ENCODE data around the gene LZIC. TPM values are rescaled to one million over a fixed set of nuclear protein-coding genes. Genes with fewer than 3 reads are reported as not detected.

LZIC gene
- polyA plus RNA-seq, 2 of the 4 experiments (the other 2 are of a cell fraction): 24.5 to 29.0 TPM

GRCh38 chr1:9902060-9902452, 41.1 kb downstream of the LZIC start:
- TF ChIP-seq MAX (IDR thresholded peaks at IDR 0.05) (no peak), HOXB13 (CRISPR knock-in tag; IDR thresholded peaks at IDR 0.05; ENCODE audit: low read depth) (no peak), ZC3H11A (IDR thresholded peaks at IDR 0.05) (no peak), GATA3 (IDR thresholded peaks at IDR 0.05; ENCODE audit: borderline replicate concordance) (no peak), CHD2 (IDR thresholded peaks at IDR 0.05; ENCODE audit: low read length, partially characterized antibody) (no peak), CHD4 (IDR thresholded peaks at IDR 0.05; ENCODE audit: borderline replicate concordance) (no peak), CBX2 (IDR thresholded peaks at IDR 0.05; ENCODE audit: borderline replicate concordance, low read depth) (no peak), HES2 (IDR thresholded peaks at IDR 0.05) (no peak), TFCP2L1 (CRISPR knock-in tag; IDR thresholded peaks at IDR 0.05) (no peak), CEBPB (IDR thresholded peaks at IDR 0.05) (no peak), MAFK (IDR thresholded peaks at IDR 0.05; ENCODE audit: partially characterized antibody) (no peak), ZNF302 (CRISPR knock-in tag; IDR thresholded peaks at IDR 0.05) (no peak), NFE2L2 (conservative IDR thresholded peaks at IDR 0.05; ENCODE audit: low read length) (no peak), FOSL2 (IDR thresholded peaks at IDR 0.05) (no peak), FOSL2 (CRISPR knock-in tag; IDR thresholded peaks at IDR 0.05) (no peak)
- FAIRE-seq: no peak
- ChIA-PET CTCF (interaction anchor here (1.7 kb wide), 1 partner anchor 9 kb away, joined by 4 read pairs; no protein-coding TSS in a partner anchor), POLR2A (no interaction called here)
- ATAC-seq: no peak
- Histone ChIP-seq H3K4me1 (no peaks in the 10 kb centered on the region), H3K9me3 (no peaks in the 10 kb centered on the region), H3K4me2 (no peak overlapping the region), H3K4me3 (no peak overlapping the region), H3K27ac (no peak overlapping the region)
- WGBS (ENCODE audit: missing lambda C conversion rate): 91% methylated on average over 6 of the region's 6 CpGs
- no peak for DNase-seq (ENCODE audit: low read depth in 1 of 2, low spot score in 1 of 2)

GRCh38 chr1:9901148-9902059, 41.8 kb downstream of the LZIC start:
- Histone ChIP-seq H3K4me3 (no peak overlapping the region), H3K9me3 (no peaks in the 10 kb centered on the region), H3K27ac (no peak overlapping the region), H3K4me1 (no peaks in the 10 kb centered on the region), H3K4me2 (no peak overlapping the region)
- POLR2A ChIA-PET: interaction anchor here (1.0 kb wide), 1 partner anchor 10 kb away, joined by 3 read pairs; no protein-coding TSS in a partner anchor
- no peak for DNase-seq (ENCODE audit: low read depth in 1 of 2, low spot score in 1 of 2)
- no peak for FAIRE-seq
- ATAC-seq: no peak
- no peak for TF ChIP-seq REST (IDR thresholded peaks at IDR 0.05)
- CTCF ChIA-PET: interaction anchor here (1.7 kb wide), 1 partner anchor 8 kb away, joined by 4 read pairs; no protein-coding TSS in a partner anchor
- 76% methylated on average over 5 of the region's 9 CpGs for WGBS (ENCODE audit: missing lambda C conversion rate)

- FAIRE-seq: no peak
- Histone ChIP-seq H3K4me1 (no peaks in the 10 kb centered on the region), H3K4me3 (no peak overlapping the region), H3K9me3 (no peaks in the 10 kb centered on the region), H3K27ac (no peak overlapping the region), H3K4me2 (no peak overlapping the region)
- POLR2A ChIA-PET: interaction anchor here (1.0 kb wide), 1 partner anchor 11 kb away, joined by 3 read pairs; no protein-coding TSS in a partner anchor
- CTCF ChIA-PET: interaction anchor here (1.4 kb wide), 1 partner anchor 42 kb away, joined by 7 read pairs; no protein-coding TSS in a partner anchor
- 88% methylated on average over 12 of the region's 18 CpGs for WGBS (ENCODE audit: missing lambda C conversion rate)
- DNase-seq (ENCODE audit: low read depth in 1 of 2, low spot score in 1 of 2): no peak
- ATAC-seq: peak; percentile 13 to 44; a peak in 4 of 6 replicates
- TF ChIP-seq TP53 (CRISPR knock-in tag; IDR thresholded peaks at IDR 0.05): no peak
- no peak for TF ChIP-seq HOXB5 (CRISPR knock-in tag; IDR thresholded peaks at IDR 0.05)
- no peak for TF ChIP-seq KDM1A (IDR thresholded peaks at IDR 0.05; ENCODE audit: low read depth)
- no peak for TF ChIP-seq ZSCAN20 (CRISPR knock-in tag; IDR thresholded peaks at IDR 0.05)
- no peak for TF ChIP-seq RARB (CRISPR knock-in tag; IDR thresholded peaks at IDR 0.05)
- TF ChIP-seq E2F6 (IDR thresholded peaks at IDR 0.05; ENCODE audit: borderline replicate concordance, low read depth): no peak
- TF ChIP-seq ZC3H11A (IDR thresholded peaks at IDR 0.05): no peak
- TF ChIP-seq NFE2L2 (conservative IDR thresholded peaks at IDR 0.05; ENCODE audit: low read length): no peak
- TF ChIP-seq FOSB (CRISPR knock-in tag; IDR thresholded peaks at IDR 0.05): no peak
- no peak for TF ChIP-seq GATA3 (IDR thresholded peaks at IDR 0.05; ENCODE audit: borderline replicate concordance)
- TF ChIP-seq CTCF (IDR thresholded peaks at IDR 0.05): no peak
- no peak for TF ChIP-seq RAD21 (conservative IDR thresholded peaks at IDR 0.05 in 1 of 2, IDR thresholded peaks at IDR 0.05 in 1 of 2)
Observed at GRCh38 chr1:9900142-9901043, 42.8 kb downstream of the LZIC start.

All from A549 (cell line).